Fibroblast of skin of back (primary cell): ENCODE data around the gene SYDE1. TPM values are rescaled to one million over a fixed set of nuclear protein-coding genes. Genes with fewer than 3 reads are reported as not detected.
"Not testable (repeated sequence)": the region's sequence is repeated elsewhere in the genome, so short reads cannot be mapped to it uniquely, and the experiment has no call there.

Experiments
- DNase-seq: peaks from one replicate; pipeline ENCODE4 v3.0.0-alpha.2; 2013
- polyA plus RNA-seq, 2 experiments: library from polyadenylated mRNA; unstranded; fragments of 120-200 nt; gene quantifications; one replicate each; pipeline ENCODE4 v1.2.1, GENCODE V29; 2013; ENCODE audit not compliant: insufficient read length in 2 of 2

SYDE1 gene, protein sequence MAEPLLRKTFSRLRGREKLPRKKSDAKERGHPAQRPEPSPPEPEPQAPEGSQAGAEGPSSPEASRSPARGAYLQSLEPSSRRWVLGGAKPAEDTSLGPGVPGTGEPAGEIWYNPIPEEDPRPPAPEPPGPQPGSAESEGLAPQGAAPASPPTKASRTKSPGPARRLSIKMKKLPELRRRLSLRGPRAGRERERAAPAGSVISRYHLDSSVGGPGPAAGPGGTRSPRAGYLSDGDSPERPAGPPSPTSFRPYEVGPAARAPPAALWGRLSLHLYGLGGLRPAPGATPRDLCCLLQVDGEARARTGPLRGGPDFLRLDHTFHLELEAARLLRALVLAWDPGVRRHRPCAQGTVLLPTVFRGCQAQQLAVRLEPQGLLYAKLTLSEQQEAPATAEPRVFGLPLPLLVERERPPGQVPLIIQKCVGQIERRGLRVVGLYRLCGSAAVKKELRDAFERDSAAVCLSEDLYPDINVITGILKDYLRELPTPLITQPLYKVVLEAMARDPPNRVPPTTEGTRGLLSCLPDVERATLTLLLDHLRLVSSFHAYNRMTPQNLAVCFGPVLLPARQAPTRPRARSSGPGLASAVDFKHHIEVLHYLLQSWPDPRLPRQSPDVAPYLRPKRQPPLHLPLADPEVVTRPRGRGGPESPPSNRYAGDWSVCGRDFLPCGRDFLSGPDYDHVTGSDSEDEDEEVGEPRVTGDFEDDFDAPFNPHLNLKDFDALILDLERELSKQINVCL
- polyA plus RNA-seq (2013, experiment 1 of 2; ENCODE audit: insufficient read length), result 117 TPM
- polyA plus RNA-seq (2013, experiment 2 of 2; ENCODE audit: insufficient read length), result 96.3 TPM

DNA sequence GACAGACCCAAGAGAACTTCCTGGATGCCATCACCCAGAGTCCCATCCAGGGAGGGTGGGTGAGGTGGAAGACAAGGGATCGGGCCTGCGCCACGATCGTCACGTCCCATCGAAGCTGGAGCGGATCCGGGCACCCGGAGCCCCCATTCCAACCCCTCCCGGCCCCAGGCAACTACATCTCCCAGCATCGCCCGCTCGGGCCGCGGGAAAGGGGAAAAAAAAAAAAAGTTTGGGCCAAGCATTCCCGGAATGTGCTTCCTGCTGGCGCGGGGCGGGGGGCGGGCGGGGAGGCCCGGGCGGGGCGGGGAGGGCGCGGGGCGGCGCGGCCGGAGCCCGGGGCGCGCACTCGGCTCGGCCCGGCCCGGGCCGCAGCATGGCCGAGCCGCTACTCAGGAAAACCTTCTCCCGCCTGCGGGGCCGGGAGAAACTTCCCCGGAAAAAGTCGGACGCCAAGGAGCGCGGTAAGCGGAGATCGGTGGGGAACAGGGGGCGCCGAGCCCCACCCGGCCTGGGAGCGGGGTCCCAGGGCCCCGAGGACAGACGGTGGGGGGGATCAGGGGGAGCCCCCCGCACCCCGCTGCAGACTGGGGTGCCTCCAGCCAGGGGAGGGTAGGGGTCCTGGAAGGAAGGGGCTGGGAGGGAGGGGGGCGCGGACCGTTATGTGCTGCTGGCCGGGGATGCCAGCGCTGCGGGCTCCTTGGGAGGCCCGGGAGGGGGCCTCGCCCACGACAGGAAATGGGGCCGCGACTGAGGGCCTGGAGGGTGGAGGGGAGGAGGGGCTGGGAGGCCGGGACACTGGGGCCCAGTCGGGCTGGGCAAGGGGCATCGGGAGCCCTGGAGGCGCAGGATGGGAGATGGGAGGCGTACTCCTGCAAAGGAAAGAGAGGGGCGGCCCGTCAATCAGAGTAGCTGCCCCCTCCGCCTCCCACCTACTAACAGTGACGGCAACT is at the start of gene SYDE1:
Gene SYDE1 (plus strand): TSS at position 341 of the 950 bp plus-strand sequence. CDS start 33 bp downstream, at position 374.
- DNase-seq, result peak; percentile 93

DNA sequence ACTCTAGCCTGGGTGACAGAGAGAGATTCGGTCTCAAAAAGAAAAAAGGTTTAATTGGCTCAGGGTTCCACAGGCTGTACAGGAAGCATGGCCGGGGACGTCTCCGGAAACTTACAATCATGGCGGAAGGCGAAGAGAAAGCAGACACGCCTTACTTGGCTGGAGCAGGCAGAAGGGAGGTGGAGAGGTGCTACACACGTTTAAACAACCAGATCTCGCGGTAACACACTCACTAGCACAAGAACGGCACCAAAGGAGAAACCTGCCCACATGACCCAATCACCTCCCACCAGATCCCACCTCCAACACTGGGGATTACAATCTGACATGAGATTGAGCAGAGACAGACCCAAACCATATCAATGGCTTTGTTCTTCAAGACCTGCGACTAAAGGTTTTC is 45.2 kb upstream of the SYDE1 start:
- no peak for DNase-seq

DNA sequence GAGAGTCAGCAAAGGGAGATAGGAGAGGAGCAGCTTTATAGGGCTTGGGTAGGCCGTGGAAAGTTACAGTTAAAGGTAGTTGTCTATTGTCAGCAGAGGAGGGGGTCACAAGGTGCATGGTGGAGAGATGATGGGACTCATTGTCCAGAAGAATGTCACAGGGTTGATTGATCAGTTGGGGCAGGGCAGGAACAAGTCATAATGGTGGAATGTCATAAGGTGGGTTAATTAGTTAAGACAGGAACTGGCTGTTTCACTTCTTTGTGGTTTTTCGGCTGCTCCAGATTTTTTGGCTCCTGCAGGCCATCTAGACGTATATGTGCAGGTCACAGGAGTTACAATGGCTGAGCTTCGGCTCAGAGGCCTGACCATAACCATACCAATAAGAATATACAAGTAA is 36.8 kb upstream of the SYDE1 start:
- DNase-seq, result not testable (repeated sequence)

DNA sequence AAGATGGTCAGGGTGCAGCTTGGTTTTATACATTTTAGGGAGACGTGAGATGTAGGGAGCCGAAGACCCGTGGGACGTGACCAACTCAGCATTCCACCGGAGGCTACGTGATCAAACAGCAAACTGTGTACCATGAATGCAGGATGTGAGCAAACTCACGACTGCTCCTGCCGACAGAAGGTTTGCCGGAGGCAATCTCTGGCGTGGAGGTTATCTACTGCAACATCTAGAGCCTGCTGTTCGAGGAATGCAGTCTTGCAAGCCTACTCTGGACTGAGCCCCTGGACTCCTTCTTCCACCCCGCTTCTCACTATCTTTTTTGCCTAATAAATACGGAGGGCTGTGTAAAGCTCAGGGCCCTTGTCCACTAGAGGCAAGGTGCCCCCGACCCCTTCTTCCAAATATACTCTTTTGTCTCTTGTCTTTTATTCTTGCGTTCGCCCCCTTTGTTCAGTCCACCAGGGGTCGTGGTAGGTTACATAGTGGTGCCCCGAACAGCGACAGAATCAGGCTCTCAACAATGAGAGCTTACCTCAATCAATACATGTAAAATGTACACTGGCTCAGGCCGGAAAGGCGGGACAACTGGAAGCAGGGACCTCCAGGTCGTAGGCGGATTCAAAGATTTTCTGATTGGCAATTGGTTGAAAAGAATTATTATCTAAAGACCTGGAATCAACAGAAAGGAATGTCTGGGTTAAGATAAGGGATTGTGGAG is 34.1 kb upstream of the SYDE1 start:
- DNase-seq, result peak; percentile 18

DNA sequence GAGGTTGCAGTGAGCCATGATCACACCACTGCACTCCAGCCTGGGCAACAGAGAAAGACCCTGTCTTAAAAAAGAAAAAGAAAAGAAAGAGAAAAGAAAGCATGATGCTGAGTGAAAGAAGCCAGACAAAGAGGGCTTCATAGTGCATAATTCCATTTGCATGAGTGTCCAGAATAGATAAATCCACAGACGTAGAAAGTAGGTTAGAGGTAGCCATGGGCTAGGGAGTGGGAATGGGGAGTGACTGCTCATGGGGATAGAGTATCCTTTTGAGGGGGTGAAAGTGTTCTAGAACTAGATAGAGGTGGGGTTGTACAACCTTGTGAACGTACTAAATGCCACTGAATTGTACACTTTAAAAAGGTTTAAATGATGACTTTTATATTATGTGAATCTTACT is 32.8 kb upstream of the SYDE1 start:
- DNase-seq, result no peak

DNA sequence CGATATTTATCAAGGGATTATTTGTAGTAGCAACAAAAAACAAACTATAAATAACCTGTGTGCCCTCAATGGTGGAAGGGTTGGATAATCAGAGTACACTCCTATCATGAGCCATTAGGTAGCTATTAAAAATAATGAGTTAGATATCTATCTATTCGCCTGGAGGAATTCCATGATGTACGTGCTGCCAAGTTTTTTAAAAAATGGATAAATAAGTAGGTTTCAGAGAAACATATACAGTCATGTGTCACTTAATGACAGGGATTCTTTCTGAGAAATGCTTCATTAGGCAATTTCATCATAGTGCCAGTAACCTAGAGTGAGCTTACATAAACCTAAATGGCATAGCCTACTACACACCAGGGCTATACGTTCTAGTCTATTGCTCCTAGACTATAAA is 31.4 kb upstream of the SYDE1 start:
- DNase-seq, result no peak

DNA sequence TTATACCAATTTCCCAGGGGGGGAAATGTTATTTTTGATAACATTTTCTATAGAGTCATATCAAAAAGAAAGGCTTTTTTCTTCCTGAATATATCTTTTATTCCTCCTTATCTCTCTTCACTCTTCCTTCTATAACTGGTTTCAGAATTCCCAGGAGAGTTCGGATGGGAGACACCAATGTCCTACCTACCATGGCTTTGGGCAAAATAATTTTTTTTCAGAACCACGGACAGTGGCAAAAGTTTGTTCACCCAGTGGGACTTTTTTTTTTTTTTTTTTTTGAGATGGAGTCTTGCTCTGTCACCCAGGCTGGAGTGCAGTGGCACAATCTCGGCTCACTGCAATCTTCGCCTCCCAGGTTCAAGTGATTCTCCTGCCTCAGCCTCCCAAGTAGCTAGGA is 27.2 kb upstream of the SYDE1 start:
- DNase-seq, result not testable (repeated sequence)

DNA sequence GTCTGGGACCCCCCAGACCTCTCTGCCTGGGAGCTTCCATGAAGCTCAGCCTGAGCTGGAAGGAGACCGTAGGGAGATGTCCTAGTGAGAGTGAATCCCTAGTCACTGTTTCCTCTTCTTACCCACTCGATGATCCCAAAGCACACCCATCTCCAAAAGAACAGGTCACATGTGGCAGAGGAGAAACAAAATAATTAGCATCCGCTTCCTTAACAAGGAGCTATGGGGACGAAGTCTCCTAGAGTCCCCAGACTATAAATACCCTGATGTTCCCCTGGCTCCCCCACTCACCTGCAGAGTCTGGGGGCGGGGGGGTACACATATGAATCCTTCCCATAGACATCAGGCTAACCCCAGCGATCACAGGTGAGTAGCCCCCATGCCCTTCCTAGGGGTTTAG is 25.3 kb upstream of the SYDE1 start, which contains the start of gene OR1I1:
Gene OR1I1 (plus strand): TSS at position 301 of the 400 bp plus-strand sequence. CDS start 4,855 bp downstream, outside the sequence.
- no peak for DNase-seq

DNA sequence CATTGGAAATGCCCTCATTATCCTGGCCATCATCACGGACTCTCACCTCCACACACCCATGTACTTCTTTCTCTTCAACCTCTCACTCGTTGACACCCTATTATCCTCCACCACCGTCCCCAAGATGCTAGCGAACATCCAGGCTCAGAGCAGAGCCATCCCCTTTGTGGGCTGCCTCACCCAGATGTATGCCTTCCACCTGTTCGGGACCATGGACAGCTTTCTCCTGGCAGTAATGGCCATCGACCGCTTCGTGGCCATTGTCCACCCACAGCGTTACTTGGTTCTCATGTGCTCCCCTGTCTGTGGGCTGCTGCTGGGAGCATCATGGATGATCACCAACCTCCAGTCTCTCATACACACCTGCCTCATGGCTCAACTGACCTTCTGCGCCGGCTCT is 20.0 kb upstream of the SYDE1 start:
- DNase-seq, result no peak

DNA sequence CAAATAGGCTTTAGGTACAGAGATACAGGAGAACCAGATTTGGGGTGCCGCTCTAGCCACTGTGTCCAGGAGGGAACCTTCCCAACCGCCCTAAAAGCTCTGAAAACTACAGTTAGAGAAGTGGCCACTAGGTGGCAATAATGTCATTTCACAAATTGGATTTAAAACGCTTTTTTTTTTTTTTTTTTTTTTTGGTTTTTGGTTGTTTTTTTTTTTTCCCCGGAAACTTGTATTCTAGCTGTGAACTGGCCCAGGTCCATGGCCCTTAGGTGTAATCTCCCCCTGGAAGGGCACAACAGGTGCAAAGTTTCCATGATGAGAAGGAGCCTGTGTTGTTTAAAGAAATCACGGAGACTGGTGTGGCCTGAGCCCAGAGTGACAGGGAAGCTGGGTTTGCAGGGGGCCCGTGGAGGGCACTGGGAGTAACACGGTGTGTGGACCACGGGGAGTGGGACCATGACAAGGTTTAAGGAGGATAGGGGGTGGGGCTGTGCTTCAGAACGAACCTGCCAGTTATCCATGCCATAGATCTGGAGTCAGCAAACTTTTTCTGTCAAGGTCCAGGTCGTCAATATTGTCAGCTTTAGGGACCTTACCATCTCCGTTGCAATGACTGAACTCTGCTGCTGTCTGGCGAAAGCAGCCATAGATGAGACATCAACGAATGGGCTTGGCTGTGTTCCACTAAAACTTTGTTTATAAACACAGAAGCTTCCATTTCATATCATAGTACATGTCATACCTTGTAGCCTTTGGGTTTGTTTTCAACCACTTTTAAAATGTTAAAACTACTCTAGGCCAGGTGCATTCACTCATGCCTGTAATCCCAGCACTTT is 15.1 kb upstream of the SYDE1 start:
- DNase-seq, result peak; percentile 69

DNA sequence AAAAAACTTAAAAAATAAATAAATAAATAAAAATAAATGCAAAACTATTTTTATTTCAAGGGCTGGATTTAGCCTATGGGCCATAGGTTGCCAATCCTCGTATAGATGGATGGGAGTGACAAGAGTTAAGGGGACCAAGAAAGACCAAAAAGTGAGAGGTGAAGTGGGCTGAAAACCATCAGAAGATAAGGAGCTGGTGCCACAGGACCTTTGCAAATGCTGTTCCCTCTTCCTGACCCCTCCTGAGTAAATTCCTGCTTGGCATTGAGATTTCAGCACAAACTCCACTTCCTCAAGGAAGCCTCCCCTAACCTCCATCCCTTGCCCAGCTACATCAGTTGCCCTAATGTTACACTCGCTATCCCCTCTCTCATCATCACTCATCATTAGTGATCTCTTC is 14.2 kb upstream of the SYDE1 start:
- DNase-seq, result no peak

DNA sequence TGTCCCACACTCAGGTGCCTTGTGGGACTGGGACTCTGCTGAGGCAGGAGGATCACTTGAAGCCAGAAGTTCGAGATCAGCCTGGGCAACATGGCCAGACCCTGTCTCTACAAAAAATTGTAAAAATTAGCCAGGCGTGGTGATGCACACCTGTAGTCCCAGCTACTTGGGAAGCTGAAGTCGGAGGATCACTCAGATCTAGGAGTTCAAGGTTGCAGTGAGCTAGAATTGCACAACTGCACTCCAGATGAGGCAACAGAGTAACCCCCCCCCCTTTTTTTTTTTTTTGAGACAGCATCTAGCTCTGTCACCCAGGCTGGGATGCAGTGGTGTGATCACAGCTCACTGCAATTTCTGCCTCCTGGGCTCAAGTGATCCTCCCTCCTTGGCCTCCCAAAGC is 11.0 kb upstream of the SYDE1 start:
- DNase-seq, result no peak

DNA sequence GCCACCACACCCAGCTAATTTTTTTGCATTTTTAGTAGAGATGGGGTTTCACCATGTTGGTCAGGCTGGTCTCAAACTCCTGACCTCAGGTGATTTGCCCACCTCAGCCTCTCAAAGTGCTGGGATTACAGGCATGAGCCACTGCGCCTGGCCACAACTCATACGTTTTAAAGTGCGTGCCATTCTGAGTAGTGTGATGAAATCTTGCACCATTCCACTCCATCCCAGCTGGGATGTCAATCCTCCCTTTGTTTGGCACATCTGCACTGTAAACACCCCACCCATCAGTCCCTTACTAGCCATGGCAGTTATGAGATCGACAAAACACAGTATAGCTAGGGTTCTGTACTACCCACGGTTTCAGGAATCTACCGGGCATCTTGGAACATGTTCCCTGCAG is 9.2 kb upstream of the SYDE1 start:
- DNase-seq, result not testable (repeated sequence)

DNA sequence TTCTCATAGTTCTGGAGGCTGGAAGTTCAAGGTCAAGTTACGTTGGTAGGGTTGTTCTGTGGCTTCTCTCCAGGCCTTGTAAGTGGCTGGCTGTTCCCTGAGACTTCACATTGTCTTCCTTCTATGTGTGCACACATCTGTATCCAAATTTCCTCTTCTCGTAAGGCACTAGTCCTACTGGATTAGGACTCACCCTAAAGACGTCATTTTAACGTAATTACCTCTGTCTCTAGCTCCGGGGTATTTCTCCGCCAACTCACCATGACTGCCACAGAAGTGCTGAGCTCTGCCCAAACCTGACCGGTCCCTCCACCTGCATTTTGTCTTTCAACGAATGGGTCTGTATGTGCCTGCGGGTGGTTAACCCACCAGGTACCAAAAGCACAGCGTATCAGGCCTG is 8.7 kb upstream of the SYDE1 start:
- no peak for DNase-seq

DNA sequence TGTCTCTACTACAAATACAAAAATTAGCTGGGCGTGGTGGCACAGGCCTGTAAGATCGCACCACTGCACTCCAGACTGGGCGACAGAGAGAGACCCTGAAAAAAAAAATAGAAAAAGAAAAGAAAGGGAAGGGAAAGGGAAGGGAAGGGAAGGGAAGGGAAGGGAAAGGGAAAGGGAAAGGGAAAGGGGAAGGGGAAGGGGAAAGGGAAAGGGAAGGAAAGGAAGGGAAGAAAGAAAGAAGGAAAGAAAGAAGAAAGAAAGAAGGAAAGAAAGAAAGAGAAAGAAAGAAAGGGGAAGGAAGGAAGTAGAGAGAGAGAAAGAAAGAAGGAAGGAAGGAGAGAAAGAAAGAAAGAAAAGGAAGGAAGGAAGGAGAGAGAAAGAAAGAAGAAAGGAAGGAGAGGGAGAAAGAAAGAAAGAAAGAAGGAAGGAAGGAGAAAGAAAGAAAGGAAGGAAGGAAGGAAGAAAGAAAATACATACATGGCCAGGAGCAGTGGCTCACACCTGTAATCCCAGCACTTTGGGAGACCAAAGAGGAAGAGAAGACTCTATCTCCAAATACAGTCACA is 8.1 kb upstream of the SYDE1 start:
- no peak for DNase-seq

DNA sequence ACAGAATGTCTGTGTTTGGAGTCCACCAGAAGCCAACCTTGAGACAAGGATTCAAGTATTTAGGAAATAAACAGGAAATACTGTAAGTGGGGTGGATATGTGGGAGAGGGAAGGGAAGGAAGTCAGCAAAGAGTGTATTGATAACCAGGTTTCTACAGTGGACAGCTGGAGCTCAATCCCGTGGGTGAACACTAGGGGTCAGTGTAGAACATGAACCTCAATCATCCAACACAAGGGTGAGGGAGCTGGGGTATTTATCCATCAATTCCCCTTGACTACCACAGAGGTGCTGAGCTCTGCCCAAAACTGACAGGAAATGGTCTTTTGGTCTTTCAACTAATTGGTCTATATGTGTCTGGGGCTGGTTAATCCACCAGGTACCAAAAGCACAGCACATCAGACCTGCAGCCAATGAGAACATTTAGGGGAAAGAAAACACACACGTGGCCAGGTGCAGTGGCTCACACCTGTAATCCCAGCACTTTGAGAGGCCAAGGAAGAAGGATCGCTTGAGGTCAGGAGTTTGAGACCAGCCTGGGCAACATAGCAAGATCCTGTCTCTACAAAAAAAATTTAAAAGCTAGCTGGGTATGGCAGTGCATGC is 5.6 kb upstream of the SYDE1 start:
- DNase-seq, result peak; percentile 41

DNA sequence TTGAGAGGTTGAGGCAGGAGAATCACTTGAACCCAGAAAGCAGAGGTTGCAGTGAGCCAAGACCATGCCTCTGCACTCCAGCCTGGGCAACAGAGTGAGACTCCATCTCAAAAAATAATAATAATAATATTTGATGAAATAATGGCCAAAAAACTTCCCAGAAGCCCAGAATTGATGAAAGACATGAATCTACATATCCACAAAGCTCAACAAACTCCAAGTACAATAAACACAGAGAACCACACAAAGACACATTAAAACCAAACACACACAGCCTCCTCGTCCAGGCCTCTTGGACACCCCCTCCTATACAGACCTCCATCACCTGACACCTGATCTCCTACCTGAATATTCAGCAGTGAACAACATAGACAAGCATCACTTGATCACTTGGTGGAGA is 3.2 kb upstream of the SYDE1 start:
- no peak for DNase-seq

DNA sequence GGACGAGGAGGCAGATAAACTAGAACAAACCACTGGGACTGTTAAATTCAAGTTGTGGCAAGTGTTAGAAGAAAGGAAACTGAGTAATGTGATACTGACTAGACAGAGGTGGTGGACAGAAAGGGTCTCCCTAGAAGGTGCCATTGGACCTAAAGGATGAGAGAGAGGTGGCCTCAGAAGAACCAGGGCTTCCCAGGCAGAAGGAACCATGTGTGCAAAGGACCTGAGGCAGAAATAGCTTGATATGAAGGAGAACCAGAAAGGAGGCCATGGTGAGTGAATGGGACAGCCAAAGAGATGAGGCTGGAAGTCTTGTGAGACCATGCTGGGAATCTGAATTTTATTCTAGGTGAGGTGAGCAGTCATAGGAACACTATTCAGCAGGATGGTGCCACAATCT is 2.8 kb upstream of the SYDE1 start:
- DNase-seq, result no peak

DNA sequence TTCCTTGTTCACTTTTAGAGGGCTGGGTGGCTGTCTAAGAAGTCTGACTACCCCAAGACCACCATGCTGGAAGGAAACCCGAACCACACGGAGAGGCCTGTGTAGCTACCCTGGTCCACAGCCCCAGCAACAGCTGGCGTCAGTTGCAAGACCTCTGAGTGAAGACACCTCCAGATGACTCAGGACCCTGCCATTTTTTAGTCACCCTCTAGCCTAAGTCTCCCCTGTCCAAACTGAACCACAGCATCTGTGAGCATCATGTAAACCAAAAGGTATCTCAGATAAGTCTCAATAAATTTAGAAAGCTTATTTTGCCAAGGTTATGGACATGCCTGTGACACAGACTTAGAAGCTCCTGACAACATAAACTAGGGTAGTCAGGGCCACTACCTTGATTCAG is 2.2 kb upstream of the SYDE1 start:
- DNase-seq, result no peak
